ENCODE results near the gene ZNF76.

ZNF76 gene

GRCh38 chr6:35273822-35274559 lies 14.5 kb downstream of the ZNF76 start:
- DNase-seq = no peak

DNA sequence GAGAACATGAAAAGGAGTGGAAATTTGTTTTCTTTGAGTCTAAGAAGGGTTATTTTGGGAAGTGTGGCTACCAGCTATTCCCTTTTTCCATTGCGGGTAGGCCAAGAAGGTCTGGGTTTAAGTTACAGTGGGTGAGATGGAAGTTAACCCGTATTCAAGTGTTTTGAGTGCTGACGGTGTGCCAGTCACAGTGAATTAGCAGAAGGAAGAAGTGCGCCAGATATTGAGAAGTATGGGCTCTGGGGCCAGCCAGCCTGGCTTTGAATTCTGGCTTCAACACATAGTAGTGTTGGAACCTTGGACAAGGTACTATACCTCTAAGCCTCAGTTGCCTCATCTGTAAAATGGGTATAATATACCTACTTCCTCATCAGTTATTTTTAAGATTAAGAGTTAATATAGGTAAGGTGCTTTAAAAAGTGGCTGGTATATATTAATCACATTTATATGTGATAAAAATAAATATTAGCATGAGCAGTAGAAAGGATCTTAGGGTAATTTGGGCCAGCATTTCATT lies 16.3 kb downstream of the ZNF76 start:
- no peak for DNase-seq

GRCh38 chr6:35278708-35279107 lies 19.2 kb downstream of the ZNF76 start:
- no peak for DNase-seq

DNA sequence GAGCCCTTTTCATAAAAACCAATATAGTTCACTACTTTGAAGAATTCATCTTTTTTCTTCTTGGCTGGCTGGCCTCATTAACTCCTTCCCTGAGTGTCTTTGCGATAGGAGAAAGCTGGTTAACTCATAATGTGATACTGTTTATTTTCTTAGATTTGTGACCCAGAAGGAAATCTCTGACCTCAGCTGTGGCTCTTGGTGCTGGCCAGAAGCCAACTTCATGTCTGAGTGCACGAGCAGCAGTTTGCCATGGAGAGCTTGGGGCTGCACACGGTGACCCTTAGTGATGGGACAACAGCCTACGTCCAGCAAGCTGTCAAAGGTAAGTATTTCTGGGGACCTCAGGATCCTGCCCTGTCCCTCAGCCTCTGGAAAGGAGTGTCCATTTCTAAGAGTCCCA lies 21.4 kb downstream of the ZNF76 start:
- DNase-seq = no peak

GRCh38 chr6:35282472-35282871 lies 22.9 kb downstream of the ZNF76 start:
- DNase-seq = no peak

DNA sequence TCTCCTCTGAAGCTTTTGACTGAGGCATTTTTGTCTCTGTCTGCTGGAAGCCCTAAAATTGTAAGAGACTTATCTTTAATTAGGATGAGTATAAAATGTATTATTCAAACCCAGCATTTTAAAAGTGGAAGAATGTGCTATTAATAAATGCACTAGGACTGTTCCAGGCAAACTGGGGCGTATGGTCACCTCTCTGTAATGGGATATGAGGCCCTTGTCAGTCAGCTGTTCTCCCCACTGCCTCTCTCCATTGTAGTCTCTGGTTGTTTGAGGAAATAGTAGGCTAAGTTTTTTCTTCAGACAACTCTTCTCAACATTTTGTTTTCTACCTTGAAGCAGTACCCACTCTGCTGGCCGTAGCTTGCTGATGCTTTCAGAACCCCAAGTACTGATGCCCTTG lies 23.8 kb downstream of the ZNF76 start:
- no peak for DNase-seq

GRCh38 chr6:35287671-35288396 lies 28.3 kb downstream of the ZNF76 start:
- DNase-seq = no peak

- no peak for DNase-seq
Measured at GRCh38 chr6:35288834-35289233, 29.3 kb downstream of the ZNF76 start.

GRCh38 chr6:35291491-35291890 lies 32.0 kb downstream of the ZNF76 start:
- no peak for DNase-seq

DNA sequence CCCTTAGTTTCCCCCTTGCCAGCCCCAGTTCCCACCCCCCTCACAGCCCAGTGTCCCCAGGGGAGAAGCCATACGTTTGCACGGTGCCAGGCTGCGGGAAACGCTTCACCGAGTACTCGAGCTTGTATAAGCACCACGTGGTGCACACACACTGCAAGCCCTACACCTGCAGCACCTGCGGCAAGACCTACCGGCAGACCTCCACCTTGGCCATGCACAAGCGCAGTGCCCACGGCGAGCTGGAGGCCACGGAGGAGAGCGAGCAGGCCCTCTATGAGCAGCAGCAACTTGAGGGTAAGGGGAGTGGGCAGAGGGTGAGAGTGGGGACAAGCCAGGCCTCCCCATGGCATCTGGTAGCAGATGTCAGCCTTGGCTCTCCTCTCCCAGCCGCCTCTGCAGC lies 33.0 kb downstream of the ZNF76 start:
- peak; percentile 63 for DNase-seq

DNA sequence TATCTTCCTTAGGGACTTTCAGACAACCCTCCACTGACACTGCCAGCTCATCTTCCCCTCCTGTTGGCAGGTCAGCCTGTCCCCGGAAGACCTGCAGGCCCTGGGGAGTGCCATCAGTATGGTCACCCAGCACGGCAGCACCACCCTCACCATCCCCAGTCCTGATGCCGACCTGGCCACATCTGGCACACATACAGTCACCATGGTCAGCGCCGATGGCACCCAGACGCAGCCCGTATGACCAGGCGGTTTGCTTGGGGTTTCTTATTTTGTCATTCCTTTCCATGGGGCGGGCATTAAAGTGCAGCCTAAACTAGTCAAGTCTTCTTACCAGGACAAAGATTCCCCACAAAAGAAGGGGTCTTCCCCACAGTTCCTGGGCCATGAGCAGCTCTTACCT lies 34.1 kb downstream of the ZNF76 start:
- DNase-seq = no peak

GRCh38 chr6:35294308-35294945 lies 34.9 kb downstream of the ZNF76 start:
- peak; percentile 87 for DNase-seq

- DNase-seq = no peak
Measured at GRCh38 chr6:35295036-35295435, 35.5 kb downstream of the ZNF76 start.

- DNase-seq = no peak
Measured at GRCh38 chr6:35295521-35296315, 36.2 kb downstream of the ZNF76 start.

- DNase-seq = no peak
Measured at GRCh38 chr6:35296931-35297600, 37.5 kb downstream of the ZNF76 start.

GRCh38 chr6:35297601-35298481 lies 38.3 kb downstream of the ZNF76 start, which contains the start of gene DEF6:
DEF6 (plus strand) TSS chr6:35297818; CDS start chr6:35297857, 39 bp downstream.
- DNase-seq = peak; percentile 95

- no peak for DNase-seq
Measured at GRCh38 chr6:35298625-35299140, 39.1 kb downstream of the ZNF76 start.

DNA sequence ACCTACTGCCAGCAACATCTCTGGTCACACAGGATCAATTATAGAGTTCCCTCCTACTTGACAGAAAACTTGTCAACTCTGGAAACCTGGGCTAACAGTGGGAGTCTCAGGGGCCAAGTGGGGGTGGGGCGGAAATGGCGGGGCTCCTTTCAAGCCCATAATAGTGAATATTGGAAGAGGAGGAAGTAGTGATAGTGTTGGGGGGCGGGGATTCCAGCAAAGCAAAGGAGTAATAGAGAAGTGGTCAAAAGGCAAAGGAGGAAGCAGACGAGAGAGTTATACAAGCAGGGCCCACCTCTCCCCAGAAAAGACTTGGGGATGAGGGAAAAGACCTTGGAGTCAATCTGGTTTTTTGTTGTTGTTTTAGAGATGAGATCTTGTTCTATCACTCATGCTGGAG lies 40.1 kb downstream of the ZNF76 start:
- no peak for DNase-seq

GRCh38 chr6:35300848-35301247 lies 41.3 kb downstream of the ZNF76 start:
- DNase-seq = no peak

- DNase-seq = peak; percentile 63
Measured at GRCh38 chr6:35302604-35303241, 43.2 kb downstream of the ZNF76 start.

All from NCI-H510A treated with DMSO at 0.1 percent for 48 hours (cell line).